Measurements from ENCODE around the gene ZNF362.
"Not testable (repeated sequence)": the region's sequence is repeated elsewhere in the genome, so short reads cannot be mapped to it uniquely, and the experiment has no call there.

DNA sequence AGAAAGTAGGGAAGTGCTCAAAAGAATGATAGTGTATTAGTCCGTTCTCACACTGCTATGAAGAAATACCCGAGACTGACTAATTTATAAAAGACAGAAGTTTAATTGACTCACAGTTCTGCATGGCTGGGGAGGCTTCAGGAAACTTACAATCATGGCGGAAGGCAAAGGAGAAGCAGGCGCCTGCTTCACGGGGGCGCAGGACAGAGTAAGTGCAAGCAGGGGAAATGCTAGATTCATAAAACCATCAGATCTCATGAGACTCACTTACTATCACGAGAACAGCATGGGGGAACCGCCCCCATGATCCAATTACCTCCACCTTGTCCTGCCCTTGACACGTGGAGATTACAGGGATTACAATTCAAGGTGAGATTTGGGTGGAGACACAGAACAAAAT, 16.9 kb upstream of the ZNF362 start:
- not testable (repeated sequence) for TF ChIP-seq ZNF560 (tag by site-specific recombination; IDR thresholded peaks at IDR 0.05; ENCODE audit: borderline replicate concordance); ZBTB21 (tag by site-specific recombination; IDR thresholded peaks at IDR 0.05); ZNF184 (tag by site-specific recombination; IDR thresholded peaks at IDR 0.05); ZNF624 (tag by site-specific recombination; IDR thresholded peaks at IDR 0.05); ZNF629 (tag by site-specific recombination; IDR thresholded peaks at IDR 0.05); MZF1 (tag by site-specific recombination; IDR thresholded peaks at IDR 0.05; ENCODE audit: borderline replicate concordance)
- TF ChIP-seq, protein P1, sequence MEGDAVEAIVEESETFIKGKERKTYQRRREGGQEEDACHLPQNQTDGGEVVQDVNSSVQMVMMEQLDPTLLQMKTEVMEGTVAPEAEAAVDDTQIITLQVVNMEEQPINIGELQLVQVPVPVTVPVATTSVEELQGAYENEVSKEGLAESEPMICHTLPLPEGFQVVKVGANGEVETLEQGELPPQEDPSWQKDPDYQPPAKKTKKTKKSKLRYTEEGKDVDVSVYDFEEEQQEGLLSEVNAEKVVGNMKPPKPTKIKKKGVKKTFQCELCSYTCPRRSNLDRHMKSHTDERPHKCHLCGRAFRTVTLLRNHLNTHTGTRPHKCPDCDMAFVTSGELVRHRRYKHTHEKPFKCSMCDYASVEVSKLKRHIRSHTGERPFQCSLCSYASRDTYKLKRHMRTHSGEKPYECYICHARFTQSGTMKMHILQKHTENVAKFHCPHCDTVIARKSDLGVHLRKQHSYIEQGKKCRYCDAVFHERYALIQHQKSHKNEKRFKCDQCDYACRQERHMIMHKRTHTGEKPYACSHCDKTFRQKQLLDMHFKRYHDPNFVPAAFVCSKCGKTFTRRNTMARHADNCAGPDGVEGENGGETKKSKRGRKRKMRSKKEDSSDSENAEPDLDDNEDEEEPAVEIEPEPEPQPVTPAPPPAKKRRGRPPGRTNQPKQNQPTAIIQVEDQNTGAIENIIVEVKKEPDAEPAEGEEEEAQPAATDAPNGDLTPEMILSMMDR (tag by site-specific recombination; IDR thresholded peaks at IDR 0.05): not testable (repeated sequence)
- TF ChIP-seq, protein P2, sequence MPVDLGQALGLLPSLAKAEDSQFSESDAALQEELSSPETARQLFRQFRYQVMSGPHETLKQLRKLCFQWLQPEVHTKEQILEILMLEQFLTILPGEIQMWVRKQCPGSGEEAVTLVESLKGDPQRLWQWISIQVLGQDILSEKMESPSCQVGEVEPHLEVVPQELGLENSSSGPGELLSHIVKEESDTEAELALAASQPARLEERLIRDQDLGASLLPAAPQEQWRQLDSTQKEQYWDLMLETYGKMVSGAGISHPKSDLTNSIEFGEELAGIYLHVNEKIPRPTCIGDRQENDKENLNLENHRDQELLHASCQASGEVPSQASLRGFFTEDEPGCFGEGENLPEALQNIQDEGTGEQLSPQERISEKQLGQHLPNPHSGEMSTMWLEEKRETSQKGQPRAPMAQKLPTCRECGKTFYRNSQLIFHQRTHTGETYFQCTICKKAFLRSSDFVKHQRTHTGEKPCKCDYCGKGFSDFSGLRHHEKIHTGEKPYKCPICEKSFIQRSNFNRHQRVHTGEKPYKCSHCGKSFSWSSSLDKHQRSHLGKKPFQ (tag by site-specific recombination; IDR thresholded peaks at IDR 0.05): not testable (repeated sequence)

Measured in HEK293 (cell line).